ENCODE data around the gene RICTOR. TPM values are rescaled to one million over a fixed set of nuclear protein-coding genes. Genes with fewer than 3 reads are reported as not detected.

The RICTOR gene
- total and polyA plus RNA-seq, 7 experiments from 2014 or later, result 16.2 to 96.2 (median 65.0) TPM

DNA sequence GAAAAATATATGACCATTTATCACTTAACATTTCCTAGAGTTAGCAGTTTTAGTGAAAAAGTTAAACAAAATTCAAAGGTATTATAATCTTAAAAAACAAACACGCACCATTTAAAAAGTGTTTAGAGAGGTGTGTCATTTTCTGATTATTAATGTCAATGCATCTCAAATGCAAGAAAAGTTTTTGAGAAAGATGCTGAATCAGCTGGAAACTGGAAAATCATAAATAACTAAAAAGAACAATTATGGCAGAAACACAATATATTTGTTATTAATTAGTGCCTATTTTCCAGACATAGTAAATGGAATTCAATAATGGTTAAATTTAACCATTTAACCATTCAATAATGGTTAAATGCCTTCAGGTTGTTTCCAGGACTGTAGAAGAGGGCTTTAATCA is 64.9 kb downstream of the RICTOR start:
- intact Hi-C loops (cut with micrococcal nuclease), result loop anchor here in 1 of 2 donors (5.0 to 10.0 kb wide), 2 partner anchors 63 to 276 kb away; partner anchors contain the start of gene RICTOR
- ATAC-seq (no peak), DNase-seq (no peak)
- Histone ChIP-seq H3K36me3 (ENCODE audit: control insufficient read depth in 2 of 3, insufficient read depth in 3 of 3, low read length in 3 of 3) (peaks cover 3 to 23% (median 12%) of the 10 kb centered on the region in 3 experiments), H3K4me1 (ENCODE audit: control insufficient read depth in 2 of 2, insufficient read depth in 2 of 2, low read length in 2 of 2) (peaks cover 0 to 4% of the 10 kb centered on the region in 2 donors), H3K4me3 (ENCODE audit: low read length) (no peak overlapping the region), H3K27ac (ENCODE audit: low read depth, low read length) (no peak overlapping the region), H3K9me3 (ENCODE audit: control insufficient read depth in 2 of 3, low read length in 3 of 3) (peaks cover 5 to 16% (median 5%) of the 10 kb centered on the region in 3 experiments), H3K27me3 (ENCODE audit: control insufficient read depth in 2 of 2, insufficient read depth in 2 of 2, low read length in 2 of 2) (no peaks in the 10 kb centered on the region)
- H3K27ac Mint-ChIP-seq, result peak overlapping the region in 2 of 9 donors; percentile 2 to 38
- no peaks in the 10 kb centered on the region for H3K27me3 Mint-ChIP-seq
- H3K4me1 Mint-ChIP-seq, result peaks cover 12 to 41% (median 31%) of the 10 kb centered on the region in 7 donors
- peaks cover 9 to 44% (median 39%) of the 10 kb centered on the region in 5 donors for H3K36me3 Mint-ChIP-seq
- POLR2A ChIA-PET, result no interaction called here
- H3K4me3 Mint-ChIP-seq, result no peak overlapping the region
- CTCF ChIA-PET, result no interaction called here
- peaks cover 2 to 32% (median 18%) of the 10 kb centered on the region in 11 donors for H3K9me3 Mint-ChIP-seq

DNA sequence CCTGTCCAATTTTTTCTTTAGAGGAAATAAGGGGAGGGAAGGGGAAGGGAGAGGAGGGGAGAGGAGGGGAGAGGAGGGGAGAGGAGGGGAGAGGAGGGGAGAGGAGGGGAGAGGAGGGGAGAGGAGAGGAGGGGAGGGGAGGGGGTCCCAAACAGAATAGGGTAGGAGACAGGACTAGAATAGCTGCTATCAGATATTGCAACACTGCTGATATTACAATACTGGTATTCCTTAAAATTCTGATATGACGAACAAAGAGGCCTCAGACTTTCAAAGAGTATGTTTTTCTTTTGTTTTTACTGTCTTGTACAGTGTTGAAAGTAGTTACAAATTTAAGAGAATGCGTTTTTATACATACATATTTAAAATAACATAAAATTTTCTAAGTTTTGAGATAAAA is 67.5 kb downstream of the RICTOR start:
- peaks cover 0 to 8% (median 0%) of the 10 kb centered on the region in 3 experiments for H3K9me3 ChIP-seq (ENCODE audit: control insufficient read depth in 2 of 3, low read length in 3 of 3)
- Mint-ChIP-seq H3K27me3 (no peaks in the 10 kb centered on the region), H3K9me3 (peaks cover 0 to 16% (median 8%) of the 10 kb centered on the region in 11 donors), H3K4me3 (no peak overlapping the region), H3K4me1 (peaks cover 16 to 63% (median 47%) of the 10 kb centered on the region in 7 donors), H3K27ac (peak overlapping the region in 2 of 9 donors; percentile 69 to 72), H3K36me3 (peaks cover 2 to 39% (median 31%) of the 10 kb centered on the region in 5 donors)
- no peak overlapping the region for H3K27ac ChIP-seq (ENCODE audit: low read depth, low read length)
- peaks cover 0 to 13% (median 3%) of the 10 kb centered on the region in 3 experiments for H3K36me3 ChIP-seq (ENCODE audit: control insufficient read depth in 2 of 3, insufficient read depth in 3 of 3, low read length in 3 of 3)
- no peak overlapping the region for H3K4me3 ChIP-seq (ENCODE audit: low read length)
- ChIA-PET POLR2A (no interaction called here), CTCF (interaction anchor here (0.6 to 1.8 kb wide), 3 partner anchors 8 to 74 kb away, joined by 4 to 5 read pairs (median 5); no protein-coding TSS in a partner anchor)
- DNase-seq (no peak), ATAC-seq (no peak)
- H3K4me1 ChIP-seq (ENCODE audit: control insufficient read depth in 2 of 2, insufficient read depth in 2 of 2, low read length in 2 of 2), result peaks cover 3 to 4% of the 10 kb centered on the region in 2 donors
- intact Hi-C loops (cut with micrococcal nuclease), result loop anchor here (2.0 to 10.0 kb wide), 3 partner anchors 66 to 278 kb away; partner anchors contain the start of gene RICTOR (in 1 of the 2)
- no peaks in the 10 kb centered on the region for H3K27me3 ChIP-seq (ENCODE audit: control insufficient read depth in 2 of 2, insufficient read depth in 2 of 2, low read length in 2 of 2)

DNA sequence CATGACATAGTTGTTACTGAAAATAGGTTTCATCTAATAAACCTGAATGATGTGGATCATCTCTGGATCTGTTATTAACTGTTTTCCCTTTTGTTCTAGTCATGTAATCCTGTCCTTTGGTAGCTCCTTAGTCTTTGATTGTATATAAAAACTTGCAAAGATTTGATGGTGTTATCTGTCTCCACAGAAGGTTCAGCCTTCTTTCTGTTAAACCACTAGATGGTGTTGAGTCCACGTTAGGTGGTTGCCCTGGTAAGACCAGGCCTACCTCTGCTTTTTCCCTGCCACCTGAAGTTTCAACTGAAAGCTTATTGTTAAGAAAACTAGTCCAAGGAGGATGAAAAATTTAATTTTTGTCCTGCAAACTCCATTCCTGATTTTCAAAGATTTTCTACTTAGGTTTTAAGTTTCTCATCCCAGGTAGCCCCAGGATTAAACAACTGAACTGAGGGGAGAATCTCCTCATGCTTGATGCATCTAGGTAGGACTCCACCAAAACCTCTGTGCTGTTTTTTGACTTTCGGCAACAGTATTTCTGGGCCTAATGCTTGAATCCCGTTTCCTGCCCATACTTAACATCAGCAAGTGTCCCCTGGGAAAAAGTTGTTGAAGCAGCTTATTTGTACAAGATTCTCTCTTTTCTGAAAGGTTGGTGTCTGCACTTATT is 68.5 kb downstream of the RICTOR start:
- H3K9me3 ChIP-seq (ENCODE audit: control insufficient read depth in 2 of 3, low read length in 3 of 3), result no peaks in the 10 kb centered on the region
- POLR2A ChIA-PET, result no interaction called here
- peak in 6 of 9 donors; percentile 13 to 49 (median 34) for DNase-seq
- H3K9me3 Mint-ChIP-seq, result peaks cover 0 to 9% (median 4%) of the 10 kb centered on the region in 11 donors
- no peaks in the 10 kb centered on the region for H3K27me3 Mint-ChIP-seq
- H3K4me3 Mint-ChIP-seq, result peak overlapping the region in 2 of 10 donors; percentile 10 to 27
- H3K4me1 Mint-ChIP-seq, result peaks cover 23 to 71% (median 56%) of the 10 kb centered on the region in 7 donors
- no peak overlapping the region for H3K27ac ChIP-seq (ENCODE audit: low read depth, low read length)
- H3K27me3 ChIP-seq (ENCODE audit: control insufficient read depth in 2 of 2, insufficient read depth in 2 of 2, low read length in 2 of 2), result no peaks in the 10 kb centered on the region
- CTCF ChIA-PET, result interaction anchor here (0.6 to 1.8 kb wide), 6 partner anchors 9 to 542 kb away, joined by 3 to 5 read pairs (median 4); partner anchors contain the start of gene RICTOR
- peak overlapping the region in 8 of 9 donors; percentile 46 to 79 (median 68) for H3K27ac Mint-ChIP-seq
- H3K36me3 Mint-ChIP-seq, result peaks cover 0 to 31% (median 21%) of the 10 kb centered on the region in 5 donors
- no peak overlapping the region for H3K4me3 ChIP-seq (ENCODE audit: low read length)
- ATAC-seq, result peak; percentile 81
- intact Hi-C loops (cut with micrococcal nuclease), result loop anchor here (1.0 to 10.0 kb wide), 8 partner anchors 67 to 542 kb away; partner anchors contain the start of gene RICTOR (in 1 of the 2)
- peaks cover 3 to 4% of the 10 kb centered on the region in 2 donors for H3K4me1 ChIP-seq (ENCODE audit: control insufficient read depth in 2 of 2, insufficient read depth in 2 of 2, low read length in 2 of 2)
- H3K36me3 ChIP-seq (ENCODE audit: control insufficient read depth in 2 of 3, insufficient read depth in 3 of 3, low read length in 3 of 3), result peaks cover 0 to 5% (median 0%) of the 10 kb centered on the region in 3 experiments

DNA sequence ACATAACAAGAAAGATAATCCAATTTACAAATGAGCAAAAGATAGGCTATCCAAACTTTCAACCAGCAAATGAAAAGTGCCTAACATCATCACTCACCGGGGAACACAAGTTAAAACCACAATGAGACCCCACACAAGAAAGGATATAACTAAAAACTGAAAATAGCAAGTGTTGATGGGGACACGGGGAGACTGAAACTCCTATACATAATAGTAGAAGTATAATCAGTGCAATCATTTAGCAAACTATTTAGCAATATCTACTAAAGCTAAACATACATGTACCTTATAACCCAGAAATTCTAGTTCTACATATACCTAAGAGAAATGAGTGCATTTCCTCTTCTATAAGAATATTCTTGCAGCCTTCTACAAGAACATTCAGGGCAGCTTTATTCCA is 72.5 kb downstream of the RICTOR start:
- H3K27ac Mint-ChIP-seq, result peak overlapping the region in 6 of 9 donors; percentile 2 to 75 (median 41)
- H3K9me3 ChIP-seq (ENCODE audit: control insufficient read depth in 2 of 3, low read length in 3 of 3), result no peaks in the 10 kb centered on the region
- H3K27me3 Mint-ChIP-seq, result no peaks in the 10 kb centered on the region
- H3K9me3 Mint-ChIP-seq, result peaks cover 0 to 6% (median 0%) of the 10 kb centered on the region in 11 donors
- peaks cover 8 to 42% (median 40%) of the 10 kb centered on the region in 5 donors for H3K36me3 Mint-ChIP-seq
- no peak overlapping the region for H3K4me3 ChIP-seq (ENCODE audit: low read length)
- no peak for DNase-seq
- H3K4me1 Mint-ChIP-seq, result peaks cover 22 to 80% (median 69%) of the 10 kb centered on the region in 7 donors
- peaks cover 3 to 4% of the 10 kb centered on the region in 2 donors for H3K4me1 ChIP-seq (ENCODE audit: control insufficient read depth in 2 of 2, insufficient read depth in 2 of 2, low read length in 2 of 2)
- ATAC-seq, result no peak
- H3K27me3 ChIP-seq (ENCODE audit: control insufficient read depth in 2 of 2, insufficient read depth in 2 of 2, low read length in 2 of 2), result no peaks in the 10 kb centered on the region
- ChIA-PET POLR2A (interaction anchor here (0.7 kb wide), 1 partner anchor 258 kb away, joined by 4 read pairs; no protein-coding TSS in a partner anchor), CTCF (no interaction called here)
- H3K36me3 ChIP-seq (ENCODE audit: control insufficient read depth in 2 of 3, insufficient read depth in 3 of 3, low read length in 3 of 3), result peaks cover 0 to 5% (median 0%) of the 10 kb centered on the region in 3 experiments
- no peak overlapping the region for H3K27ac ChIP-seq (ENCODE audit: low read depth, low read length)
- intact Hi-C loops (cut with micrococcal nuclease), result loop anchor here in 1 of 2 donors (10.0 kb wide), 1 partner anchor 283 kb away; no protein-coding TSS in a partner anchor
- no peak overlapping the region for H3K4me3 Mint-ChIP-seq

DNA sequence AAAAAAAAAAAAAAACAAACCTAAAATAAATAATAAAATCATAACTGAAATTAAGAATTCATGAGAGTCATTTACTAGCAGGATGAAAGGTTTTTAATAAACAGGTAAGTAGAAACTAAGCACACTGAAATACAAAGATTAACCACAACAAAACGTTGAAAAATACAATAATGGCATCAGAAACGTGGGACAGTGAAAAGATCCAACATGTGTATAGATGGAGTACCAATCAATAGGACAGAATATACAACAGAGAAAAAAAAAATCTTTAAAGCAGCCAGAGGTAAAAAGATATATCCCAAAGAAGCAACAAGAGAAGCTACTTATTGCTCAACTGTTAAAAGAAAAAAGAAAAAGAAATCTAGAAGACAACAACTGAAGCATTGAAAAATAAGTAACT is 75.2 kb downstream of the RICTOR start:
- peak overlapping the region in 7 of 9 donors; percentile 14 to 70 (median 61) for H3K27ac Mint-ChIP-seq
- H3K36me3 ChIP-seq (ENCODE audit: control insufficient read depth in 2 of 3, insufficient read depth in 3 of 3, low read length in 3 of 3), result peaks cover 0 to 5% (median 0%) of the 10 kb centered on the region in 3 experiments
- no peak overlapping the region for H3K4me3 Mint-ChIP-seq
- H3K4me1 Mint-ChIP-seq, result peaks cover 7 to 70% (median 52%) of the 10 kb centered on the region in 7 donors
- H3K4me1 ChIP-seq (ENCODE audit: control insufficient read depth in 2 of 2, insufficient read depth in 2 of 2, low read length in 2 of 2), result peaks cover 0 to 3% of the 10 kb centered on the region in 2 donors
- ATAC-seq (no peak), DNase-seq (no peak)
- intact Hi-C loops (cut with micrococcal nuclease), result no loop called here
- no peak overlapping the region for H3K27ac ChIP-seq (ENCODE audit: low read depth, low read length)
- peaks cover 0 to 6% (median 0%) of the 10 kb centered on the region in 11 donors for H3K9me3 Mint-ChIP-seq
- no peaks in the 10 kb centered on the region for H3K27me3 ChIP-seq (ENCODE audit: control insufficient read depth in 2 of 2, insufficient read depth in 2 of 2, low read length in 2 of 2)
- ChIA-PET POLR2A (no interaction called here), CTCF (interaction anchor here (0.6 kb wide), 1 partner anchor 1677 kb away, joined by 3 read pairs; no protein-coding TSS in a partner anchor)
- no peaks in the 10 kb centered on the region for H3K27me3 Mint-ChIP-seq
- peaks cover 8 to 40% (median 37%) of the 10 kb centered on the region in 5 donors for H3K36me3 Mint-ChIP-seq
- H3K4me3 ChIP-seq (ENCODE audit: low read length), result no peak overlapping the region
- no peaks in the 10 kb centered on the region for H3K9me3 ChIP-seq (ENCODE audit: control insufficient read depth in 2 of 3, low read length in 3 of 3)

DNA sequence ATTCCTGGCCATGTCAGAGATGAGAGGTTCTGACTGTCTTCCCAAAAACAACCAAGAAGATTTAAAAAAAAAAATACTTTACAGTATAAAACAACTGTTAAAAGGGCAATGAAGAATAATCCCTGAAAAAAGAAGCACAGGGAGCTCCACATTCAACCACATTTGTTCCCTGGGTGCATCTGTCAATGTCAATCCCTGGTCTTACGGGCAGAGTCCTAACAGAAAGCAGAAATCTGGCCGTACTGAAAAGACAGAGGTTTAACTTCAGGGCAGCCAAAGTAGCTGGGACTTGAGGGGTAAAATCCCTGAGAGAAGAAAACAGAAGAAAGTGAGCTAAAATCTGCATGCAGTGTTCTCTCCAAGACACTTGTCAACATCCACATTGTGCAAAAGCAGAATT is 76.6 kb downstream of the RICTOR start:
- ATAC-seq, result no peak
- H3K9me3 Mint-ChIP-seq, result peaks cover 0 to 6% (median 0%) of the 10 kb centered on the region in 11 donors
- ChIA-PET CTCF (interaction anchor here (0.6 to 1.0 kb wide), 3 partner anchors 18 to 550 kb away, joined by 3 read pairs; no protein-coding TSS in a partner anchor), POLR2A (interaction anchor here (0.7 kb wide), 1 partner anchor 226 kb away, joined by 3 read pairs; no protein-coding TSS in a partner anchor)
- H3K27ac Mint-ChIP-seq, result peak overlapping the region in 6 of 9 donors; percentile 8 to 71 (median 54)
- no peaks in the 10 kb centered on the region for H3K4me1 ChIP-seq (ENCODE audit: control insufficient read depth in 2 of 2, insufficient read depth in 2 of 2, low read length in 2 of 2)
- H3K9me3 ChIP-seq (ENCODE audit: control insufficient read depth in 2 of 3, low read length in 3 of 3), result no peaks in the 10 kb centered on the region
- no peak overlapping the region for H3K4me3 Mint-ChIP-seq
- no peak for DNase-seq
- peaks cover 8 to 48% (median 39%) of the 10 kb centered on the region in 5 donors for H3K36me3 Mint-ChIP-seq
- no peaks in the 10 kb centered on the region for H3K27me3 ChIP-seq (ENCODE audit: control insufficient read depth in 2 of 2, insufficient read depth in 2 of 2, low read length in 2 of 2)
- no peaks in the 10 kb centered on the region for H3K27me3 Mint-ChIP-seq
- peaks cover 8 to 67% (median 51%) of the 10 kb centered on the region in 7 donors for H3K4me1 Mint-ChIP-seq
- no peak overlapping the region for H3K4me3 ChIP-seq (ENCODE audit: low read length)
- H3K36me3 ChIP-seq (ENCODE audit: control insufficient read depth in 2 of 3, insufficient read depth in 3 of 3, low read length in 3 of 3), result peaks cover 0 to 7% (median 5%) of the 10 kb centered on the region in 3 experiments
- H3K27ac ChIP-seq (ENCODE audit: low read depth, low read length), result no peak overlapping the region
- intact Hi-C loops (cut with micrococcal nuclease), result no loop called here

All from naive thymus-derived CD4-positive, alpha-beta T cell (primary cell).